Body of pancreas (tissue), 4 donors: Measurements from ENCODE around the gene COL5A1.

Source experiments
- POLR2A ChIP-seq, 3 donors: fragments of 450-650 bp; IDR thresholded peaks; one replicate each; pipeline ENCODE4 v1.6.1; 2016; ENCODE audit warnings: antibody characterized with exemption in 3 of 3, mild to moderate bottlenecking in 2 of 3
- TF ChIP-seq, protein P1 (sequence below), 7 experiments: fragments of 450-650 bp in 4 of 7; fragments of 200-600 bp in 3 of 7; sonication (generic) in 3 of 7; IDR thresholded peaks; one replicate each; pipeline ENCODE4 v1.5.1; 2016 to 2019; ENCODE audit warnings: antibody characterized with exemption in 7 of 7

DNA sequence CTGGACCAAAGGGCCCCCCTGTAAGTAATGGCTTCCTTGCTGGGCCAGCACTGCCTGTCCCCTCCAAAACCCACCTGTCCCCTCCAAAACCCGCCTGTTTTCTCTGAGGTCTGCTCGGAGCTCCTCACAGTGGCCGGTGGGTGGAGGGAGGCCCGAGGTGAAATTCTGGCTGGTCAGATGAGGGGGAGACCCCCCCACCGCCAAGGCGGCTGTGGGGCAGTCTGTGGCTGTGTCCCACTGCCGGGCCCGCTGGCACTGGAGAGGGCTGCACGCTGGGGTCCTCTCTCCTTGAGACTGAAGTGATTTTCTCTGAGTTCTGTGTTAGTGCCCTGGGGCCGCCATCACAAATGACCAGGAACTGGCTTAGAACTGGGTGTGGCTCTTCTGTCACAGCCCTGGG is 155.3 kb downstream of the COL5A1 start:
- TF ChIP-seq, protein P1, sequence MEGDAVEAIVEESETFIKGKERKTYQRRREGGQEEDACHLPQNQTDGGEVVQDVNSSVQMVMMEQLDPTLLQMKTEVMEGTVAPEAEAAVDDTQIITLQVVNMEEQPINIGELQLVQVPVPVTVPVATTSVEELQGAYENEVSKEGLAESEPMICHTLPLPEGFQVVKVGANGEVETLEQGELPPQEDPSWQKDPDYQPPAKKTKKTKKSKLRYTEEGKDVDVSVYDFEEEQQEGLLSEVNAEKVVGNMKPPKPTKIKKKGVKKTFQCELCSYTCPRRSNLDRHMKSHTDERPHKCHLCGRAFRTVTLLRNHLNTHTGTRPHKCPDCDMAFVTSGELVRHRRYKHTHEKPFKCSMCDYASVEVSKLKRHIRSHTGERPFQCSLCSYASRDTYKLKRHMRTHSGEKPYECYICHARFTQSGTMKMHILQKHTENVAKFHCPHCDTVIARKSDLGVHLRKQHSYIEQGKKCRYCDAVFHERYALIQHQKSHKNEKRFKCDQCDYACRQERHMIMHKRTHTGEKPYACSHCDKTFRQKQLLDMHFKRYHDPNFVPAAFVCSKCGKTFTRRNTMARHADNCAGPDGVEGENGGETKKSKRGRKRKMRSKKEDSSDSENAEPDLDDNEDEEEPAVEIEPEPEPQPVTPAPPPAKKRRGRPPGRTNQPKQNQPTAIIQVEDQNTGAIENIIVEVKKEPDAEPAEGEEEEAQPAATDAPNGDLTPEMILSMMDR (IDR thresholded peaks at IDR 0.05) = no peak
- TF ChIP-seq POLR2A (IDR thresholded peaks at IDR 0.05) = no peak
